Measurements from ENCODE around the gene OTULIN.

The OTULIN gene

GRCh38 chr5:14699159-14699558, 34.6 kb downstream of the OTULIN start:
- DNase-seq: no peak

- no peak for DNase-seq
Observed at GRCh38 chr5:14699807-14700400, 35.4 kb downstream of the OTULIN start.

GRCh38 chr5:14700478-14701436, 36.2 kb downstream of the OTULIN start:
- DNase-seq: peak; percentile 25

- no peak for DNase-seq
Observed at GRCh38 chr5:14701556-14701955, 37.0 kb downstream of the OTULIN start.

- no peak for DNase-seq
Observed at GRCh38 chr5:14702238-14702839, 37.8 kb downstream of the OTULIN start.

- DNase-seq: no peak
Observed at GRCh38 chr5:14705556-14705955, 41.0 kb downstream of the OTULIN start.

GRCh38 chr5:14706615-14707021, 42.1 kb downstream of the OTULIN start:
- peak; percentile 31 for DNase-seq

GRCh38 chr5:14707811-14708390, 43.4 kb downstream of the OTULIN start:
- DNase-seq: no peak

GRCh38 chr5:14708551-14708950, 44.0 kb downstream of the OTULIN start:
- DNase-seq: no peak

- DNase-seq: no peak
Observed at GRCh38 chr5:14710313-14710994, 45.9 kb downstream of the OTULIN start.

GRCh38 chr5:14712131-14712530, 47.6 kb downstream of the OTULIN start:
- no peak for DNase-seq

GRCh38 chr5:14712666-14713065, 48.1 kb downstream of the OTULIN start:
- no peak for DNase-seq

- no peak for DNase-seq
Observed at GRCh38 chr5:14713476-14714390, 49.2 kb downstream of the OTULIN start.

GRCh38 chr5:14714706-14715105, 50.2 kb downstream of the OTULIN start:
- DNase-seq: no peak

- DNase-seq: no peak
Observed at GRCh38 chr5:14715481-14715880, 51.0 kb downstream of the OTULIN start.

GRCh38 chr5:14716755-14717752, 52.5 kb downstream of the OTULIN start:
- no peak for DNase-seq

- DNase-seq: no peak
Observed at GRCh38 chr5:14718778-14719177, 54.3 kb downstream of the OTULIN start.

- no peak for DNase-seq
Observed at GRCh38 chr5:14720236-14720923, 55.9 kb downstream of the OTULIN start.

- no peak for DNase-seq
Observed at GRCh38 chr5:14721990-14722656, 57.6 kb downstream of the OTULIN start.

Data from CD4-positive, alpha-beta T cell treated with Interferon gamma for 1 hour (primary cell).